Adipose tissue (tissue), 3 donors: ENCODE measurements around the gene TWF1. TPM values are rescaled to one million over a fixed set of nuclear protein-coding genes. Genes with fewer than 3 reads are reported as not detected.
"Not testable (repeated sequence)": the region's sequence is repeated elsewhere in the genome, so short reads cannot be mapped to it uniquely, and the experiment has no call there.

ENCODE experiments used
- H3K27ac ChIP-seq: one replicate; pipeline ENCODE4 v1.5.1; 2013; ENCODE audit warnings: low read depth, low read length
- WGBS, 3 donors: extraction: QIAGEN DNeasy Blood & Tissue Kit; methylation state at CpG; one replicate each; pipeline ENCODE4 v1.1.7; 2013; 5-methylcytosine and 5-hydroxymethylcytosine counted together
- polyA plus RNA-seq, 3 donors: library from polyadenylated mRNA; stranded (reverse); fragments of 200-250 nt; gene quantifications; one replicate each; pipeline ENCODE4 v1.2.3, GENCODE V29; 2013
- donor health status: healthy with polysubstance abuse.
- donor health status: Bipolar disorder and iron deficiency.
- donor health status: healthy.

Gene TWF1
- polyA plus RNA-seq, 3 donors: 24.1 to 64.3 (median 36.2) TPM

- H3K27ac ChIP-seq: not testable (repeated sequence)
- 93 to 99% (median 97%) methylated on average over 5 of the region's 6 CpGs for WGBS, 3 donors
Measured at GRCh38 chr12:43751360-43751759, 54.8 kb downstream of the TWF1 start.

GRCh38 chr12:43750814-43751213 lies 55.3 kb downstream of the TWF1 start:
- no peak overlapping the region for H3K27ac ChIP-seq
- 89 to 91% (median 91%) methylated on average over 3 of the region's 3 CpGs for WGBS, 3 donors

- 87 to 98% (median 96%) methylated on average over 5 of the region's 5 CpGs for WGBS, 3 donors
Measured at GRCh38 chr12:43749016-43749415, 57.1 kb downstream of the TWF1 start.

GRCh38 chr12:43744826-43745225 lies 61.3 kb downstream of the TWF1 start:
- no peak overlapping the region for H3K27ac ChIP-seq

More at GRCh38 chr12:43749016-43749415, 57.1 kb downstream of the TWF1 start:
- H3K27ac ChIP-seq: no peak overlapping the region

Other genes with a start within 250 kb of the TWF1 start
- gene PUS7L, start 47.5 kb downstream of the TWF1 start, polyA plus RNA-seq: 1 to 10 TPM; 1.3 to 3.7 (median 1.3) TPM
- gene IRAK4, start 47.4 kb downstream of the TWF1 start, polyA plus RNA-seq: 10 to 100 TPM in 2 of 3 donors, 1 to 10 TPM in 1; 10.0 to 12.4 (median 10.7) TPM
- 1 to 10 TPM; 1.9 to 4.0 (median 2.5) TPM for gene TMEM117, start 29.8 kb upstream of the TWF1 start, polyA plus RNA-seq